ENCODE data around the gene PLEKHM3. TPM values are rescaled to one million over a fixed set of nuclear protein-coding genes. Genes with fewer than 3 reads are reported as not detected.

Gene PLEKHM3
- total and polyA plus RNA-seq, 4 donors: 3.0 to 18.3 (median 5.5) TPM

DNA sequence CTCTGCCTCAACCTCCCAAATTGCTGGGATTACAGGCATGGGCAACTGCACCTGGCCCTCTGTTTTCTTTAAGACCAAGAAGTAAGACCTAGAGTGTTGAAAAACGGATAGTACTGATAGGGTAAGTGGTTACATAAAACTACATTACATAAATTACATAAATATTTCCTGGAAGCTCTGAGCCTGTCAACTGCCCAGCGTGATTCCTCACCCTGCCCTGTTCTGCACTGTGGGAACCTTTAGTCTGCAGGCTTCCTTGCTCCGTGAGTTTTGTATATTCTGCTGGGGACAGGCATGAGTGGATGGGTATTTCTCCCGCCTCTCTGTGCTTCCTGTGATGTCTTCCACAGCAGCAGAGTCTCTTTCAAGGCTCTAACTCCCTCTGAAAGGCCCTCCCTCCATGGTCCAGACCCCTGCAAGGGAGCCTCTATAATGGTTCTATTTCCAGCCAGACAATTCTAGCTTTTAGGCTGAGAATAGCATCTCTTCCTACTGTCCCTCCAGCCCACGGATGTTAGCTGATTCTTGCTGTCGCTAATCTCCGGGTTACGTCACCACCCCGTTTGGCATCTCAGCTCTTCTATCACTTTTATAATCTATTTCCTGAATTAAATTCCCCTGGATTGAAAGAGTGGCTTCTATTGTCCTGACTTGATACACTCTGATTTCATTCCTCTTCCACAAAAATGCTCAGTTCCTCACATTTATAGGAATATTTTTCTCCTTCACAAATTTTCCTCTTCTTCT lies 49.5 kb upstream of the PLEKHM3 start:
- TF ChIP-seq REST (IDR thresholded peaks at IDR 0.05) (no peak), CTCF (IDR thresholded peaks at IDR 0.05; ENCODE audit: low read depth, low read length, missing input control) (no peak), JUND (IDR thresholded peaks at IDR 0.05) (no peak), HNF4A (conservative IDR thresholded peaks at IDR 0.05) (no peak), RAD21 (IDR thresholded peaks at IDR 0.05) (no peak), GABPA (IDR thresholded peaks at IDR 0.05 in 1 of 2, conservative IDR thresholded peaks at IDR 0.05 in 1 of 2) (no peak), ATF3 (IDR thresholded peaks at IDR 0.05) (no peak)
- no peak overlapping the region for H3K9ac ChIP-seq (ENCODE audit: low read depth in 1 of 2, low read length in 2 of 2)
- H3K4me1 ChIP-seq (ENCODE audit: control insufficient read depth in 4 of 4, insufficient read depth in 4 of 4, low read length in 3 of 4): no peaks in the 10 kb centered on the region
- no peak overlapping the region for H3K4me3 ChIP-seq (ENCODE audit: low read depth in 1 of 3, low read length in 3 of 3)
- WGBS: 60% methylated on average over 9 of the region's 9 CpGs
- H3K27ac ChIP-seq (ENCODE audit: low read depth in 1 of 2, low read length in 2 of 2): no peak overlapping the region
- no peaks in the 10 kb centered on the region for H3K36me3 ChIP-seq (ENCODE audit: control insufficient read depth in 4 of 4, insufficient read depth in 3 of 4, low read depth in 1 of 4, low read length in 3 of 4)
- no peaks in the 10 kb centered on the region for H3K27me3 ChIP-seq (ENCODE audit: control insufficient read depth in 4 of 4, insufficient read depth in 4 of 4, low read length in 3 of 4)
- no peak for DNase-seq (ENCODE audit: low spot score)
- no peaks in the 10 kb centered on the region for H3K9me3 ChIP-seq (ENCODE audit: control insufficient read depth in 4 of 4, low read length in 3 of 4)

DNA sequence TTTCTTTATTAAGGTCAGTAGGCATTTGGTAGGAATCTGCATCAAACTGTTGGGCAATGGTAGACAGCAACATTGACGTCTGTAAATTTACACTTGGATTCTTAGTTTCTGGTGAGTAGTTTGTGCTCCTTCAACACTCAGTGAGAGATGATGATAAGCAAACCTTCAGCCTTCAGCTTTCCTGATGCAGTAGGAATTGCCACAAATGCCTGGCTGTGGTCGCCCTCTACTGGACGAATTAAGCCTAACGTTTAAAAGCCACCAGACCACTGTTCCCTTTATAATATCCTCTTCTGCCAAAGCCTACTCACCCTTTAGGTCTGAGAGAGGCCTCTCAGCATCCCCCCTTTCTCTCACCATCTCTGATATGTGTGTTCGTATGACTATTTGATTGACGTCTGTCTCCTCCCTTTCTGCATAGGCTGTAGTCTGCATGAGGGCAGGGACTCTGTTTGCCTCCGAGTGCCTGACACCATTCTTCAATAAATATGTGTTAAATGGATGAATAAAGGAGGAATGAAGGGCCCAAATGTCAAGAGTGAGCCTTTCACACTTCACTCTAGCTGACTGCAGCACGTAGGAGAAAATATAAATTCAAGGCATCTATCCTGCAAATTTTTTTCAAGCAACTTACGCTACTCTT lies 47.0 kb upstream of the PLEKHM3 start:
- no peaks in the 10 kb centered on the region for H3K36me3 ChIP-seq (ENCODE audit: control insufficient read depth in 4 of 4, insufficient read depth in 3 of 4, low read depth in 1 of 4, low read length in 3 of 4)
- 25% methylated on average over 9 of the region's 9 CpGs for WGBS
- H3K27ac ChIP-seq (ENCODE audit: low read depth in 1 of 2, low read length in 2 of 2): no peak overlapping the region
- H3K27me3 ChIP-seq (ENCODE audit: control insufficient read depth in 4 of 4, insufficient read depth in 4 of 4, low read length in 3 of 4): no peaks in the 10 kb centered on the region
- TF ChIP-seq HNF4A (conservative IDR thresholded peaks at IDR 0.05) (no peak), RAD21 (IDR thresholded peaks at IDR 0.05) (peak; percentile 94 to 96), CTCF (IDR thresholded peaks at IDR 0.05; ENCODE audit: low read depth, low read length, missing input control) (peak; percentile 79)
- no peak overlapping the region for H3K4me3 ChIP-seq (ENCODE audit: low read depth in 1 of 3, low read length in 3 of 3)
- H3K9ac ChIP-seq (ENCODE audit: low read depth in 1 of 2, low read length in 2 of 2): no peak overlapping the region
- peak; percentile 71 for DNase-seq (ENCODE audit: low spot score)
- H3K9me3 ChIP-seq (ENCODE audit: control insufficient read depth in 4 of 4, low read length in 3 of 4): no peaks in the 10 kb centered on the region
- no peaks in the 10 kb centered on the region for H3K4me1 ChIP-seq (ENCODE audit: control insufficient read depth in 4 of 4, insufficient read depth in 4 of 4, low read length in 3 of 4)

Measured in liver (tissue), 9 donors.